HG03175 (cell line): ENCODE data around the gene PDGFD.

ENCODE experiments used
- ATAC-seq: cut with Tn5 transposase; IDR thresholded peaks from one replicate; pipeline ENCODE4 v1.9.1; 2021; ENCODE audit warnings: mild to moderate bottlenecking, moderate library complexity; ENCODE audit not compliant: unreplicated experiment

Gene PDGFD

GRCh38 chr11:103927535-103927934, 236.4 kb downstream of the PDGFD start:
- ATAC-seq = no peak

- ATAC-seq = no peak
These were observed 237.0 kb downstream of the PDGFD start for GRCh38 chr11:103926990-103927389.

DNA sequence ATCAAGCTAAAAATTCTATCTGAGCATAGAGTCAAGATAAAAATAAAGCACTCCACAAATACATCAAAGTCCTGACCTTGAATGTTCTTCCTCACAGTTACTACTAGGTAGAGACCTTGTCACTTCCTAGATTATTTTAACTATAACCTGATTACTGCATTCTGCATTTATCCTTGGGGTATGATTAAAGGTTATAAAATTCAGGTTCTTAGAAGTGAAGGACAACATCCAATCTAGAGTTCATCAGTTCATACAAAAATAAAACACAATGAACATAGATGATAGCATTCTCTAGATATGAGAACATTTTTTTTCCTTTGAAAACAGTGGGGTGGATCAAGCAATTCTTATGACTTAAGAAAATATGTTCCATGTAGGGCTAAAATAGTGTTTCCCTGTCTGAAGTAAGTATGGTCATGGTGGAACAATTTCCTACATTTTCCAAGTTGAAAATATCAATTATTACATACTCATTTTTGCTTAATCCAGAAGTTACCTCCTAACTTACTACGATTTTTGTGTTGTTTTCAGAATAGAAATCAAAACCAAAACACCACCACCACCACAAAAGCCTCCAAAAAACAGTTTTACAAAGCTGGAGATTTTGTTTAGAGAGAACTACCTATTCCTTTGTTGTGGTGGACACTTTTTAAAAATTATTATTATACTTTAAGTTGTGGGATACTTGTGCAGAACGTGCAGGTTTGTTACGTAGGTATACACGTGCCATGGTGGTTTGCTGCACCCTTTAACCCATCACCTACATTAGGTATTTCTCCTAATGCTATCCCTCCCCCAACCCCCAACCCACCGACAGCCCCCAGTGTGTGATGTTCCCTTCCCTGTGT, 239.6 kb downstream of the PDGFD start:
- ATAC-seq = no peak

DNA sequence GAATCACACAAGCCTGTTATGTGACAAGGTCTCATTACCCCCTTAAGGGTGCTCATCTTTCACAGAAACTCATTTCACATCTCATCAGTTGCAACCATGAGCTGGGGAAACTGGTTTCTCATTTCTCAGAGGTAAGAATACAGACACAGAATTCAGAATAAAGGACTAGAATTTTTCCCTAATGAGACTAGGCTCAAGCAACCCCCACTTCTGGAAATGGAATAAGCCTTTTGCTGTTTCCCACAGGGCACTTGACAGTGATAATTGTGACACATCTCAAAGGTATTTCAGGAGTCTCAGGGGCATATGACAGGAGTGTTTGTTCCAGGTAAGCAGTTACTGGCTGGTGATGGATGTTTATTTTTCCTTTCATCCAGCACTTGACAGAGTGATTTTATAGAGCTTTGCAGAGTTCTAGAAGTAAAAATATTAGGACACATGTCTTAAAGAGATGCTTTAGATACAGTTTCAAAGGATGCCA, 240.5 kb downstream of the PDGFD start:
- ATAC-seq = no peak

- no peak for ATAC-seq
These were observed 243.0 kb downstream of the PDGFD start for GRCh38 chr11:103920933-103921332.

DNA sequence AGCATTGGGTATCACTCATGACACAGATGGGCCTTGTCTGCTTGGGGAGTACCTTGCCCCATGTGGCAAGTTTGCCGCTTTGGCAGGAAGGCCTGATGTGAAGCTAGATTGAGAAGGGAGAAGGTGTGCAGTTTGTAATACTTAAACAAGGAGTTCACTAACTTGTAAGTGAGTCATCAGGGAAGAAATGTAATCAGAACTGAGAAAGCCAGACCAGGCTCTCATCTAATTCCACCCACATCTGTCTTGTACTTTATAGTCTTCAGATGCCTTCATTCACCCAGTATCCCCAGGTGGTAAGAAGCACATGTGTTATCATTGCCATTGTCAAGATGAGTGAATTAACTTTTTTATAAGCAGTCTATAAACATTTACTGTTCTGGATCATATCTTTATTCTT, 243.5 kb downstream of the PDGFD start:
- ATAC-seq = peak; percentile 58

DNA sequence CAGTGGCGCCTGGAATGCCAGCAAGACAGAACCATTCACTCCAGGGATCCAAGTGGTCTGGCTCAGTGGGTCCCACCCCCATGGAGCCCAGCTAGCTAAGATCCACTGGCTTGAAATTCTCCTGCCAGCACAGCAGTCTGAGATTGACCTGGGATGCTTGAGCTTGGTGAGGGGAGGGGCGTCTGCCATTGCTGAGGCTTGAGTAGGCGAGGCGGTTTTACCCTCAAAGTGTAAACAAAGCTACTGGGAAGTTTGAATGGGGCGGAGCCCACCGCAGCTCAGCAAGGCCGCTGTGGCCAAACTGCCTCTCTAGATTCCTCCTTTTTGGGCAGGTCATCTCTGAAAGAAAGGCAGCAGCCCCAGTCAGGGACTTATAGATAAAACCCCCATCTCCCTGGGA, 253.2 kb downstream of the PDGFD start:
- ATAC-seq = no peak

DNA sequence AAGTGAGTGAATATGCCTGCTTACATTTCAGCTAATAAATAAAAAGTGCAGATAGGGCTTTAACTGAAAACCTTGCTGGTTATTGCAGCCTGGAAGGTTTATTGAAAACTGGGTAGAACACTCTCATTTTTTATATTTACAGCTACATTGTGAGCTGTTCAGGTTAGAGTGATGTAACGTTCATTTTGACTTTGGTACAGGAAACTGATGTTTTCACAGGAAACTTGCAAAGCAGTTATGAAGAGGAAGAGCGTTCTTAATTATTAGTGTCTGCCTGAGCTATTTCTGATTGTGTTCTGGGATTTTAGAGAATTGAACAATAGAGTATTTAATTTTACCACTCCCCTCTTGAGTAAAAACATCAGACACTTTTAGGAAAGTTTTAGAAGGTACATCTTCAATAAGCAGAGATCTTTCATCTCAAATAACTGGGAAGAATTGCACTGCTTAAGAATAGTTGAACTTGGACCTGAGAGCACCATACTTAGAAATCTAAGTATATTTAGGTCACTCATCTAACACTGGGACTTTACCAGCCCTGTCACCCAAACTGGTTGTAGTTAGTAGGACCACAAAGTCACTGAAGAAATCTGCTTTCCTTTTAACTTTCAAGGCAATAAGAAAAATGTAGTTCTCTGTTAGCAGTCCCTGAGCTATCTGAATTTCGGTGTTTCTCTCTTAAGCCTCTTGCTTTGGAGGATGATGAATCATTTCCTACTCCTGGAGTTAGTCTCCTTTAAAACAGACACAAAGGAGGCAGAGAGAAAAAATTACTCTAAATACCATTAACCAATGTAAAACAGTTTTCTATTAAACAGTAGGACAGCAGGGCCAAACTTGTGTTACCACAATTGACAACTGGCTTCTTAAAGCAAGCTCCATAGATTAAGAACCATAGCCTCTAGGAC, 256.1 kb downstream of the PDGFD start:
- ATAC-seq = no peak

DNA sequence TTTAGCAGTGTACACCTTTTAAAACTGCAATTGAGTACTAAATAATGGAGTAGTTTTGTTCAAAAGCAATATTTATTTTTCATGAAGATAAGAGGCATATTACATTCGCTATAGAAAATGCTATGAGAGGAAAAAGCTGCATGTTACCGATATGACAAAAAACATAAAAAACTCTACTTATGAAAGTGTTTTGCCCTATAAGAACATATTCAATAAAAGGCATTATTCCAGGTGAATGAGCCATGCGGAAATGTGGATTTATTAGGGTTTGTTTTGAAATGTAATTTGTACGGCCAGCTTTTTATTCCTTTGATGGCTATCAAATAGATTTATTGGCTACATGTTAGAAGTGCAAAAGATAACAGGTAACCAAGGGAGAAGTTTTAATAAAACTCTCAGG, 256.8 kb downstream of the PDGFD start:
- ATAC-seq = no peak

DNA sequence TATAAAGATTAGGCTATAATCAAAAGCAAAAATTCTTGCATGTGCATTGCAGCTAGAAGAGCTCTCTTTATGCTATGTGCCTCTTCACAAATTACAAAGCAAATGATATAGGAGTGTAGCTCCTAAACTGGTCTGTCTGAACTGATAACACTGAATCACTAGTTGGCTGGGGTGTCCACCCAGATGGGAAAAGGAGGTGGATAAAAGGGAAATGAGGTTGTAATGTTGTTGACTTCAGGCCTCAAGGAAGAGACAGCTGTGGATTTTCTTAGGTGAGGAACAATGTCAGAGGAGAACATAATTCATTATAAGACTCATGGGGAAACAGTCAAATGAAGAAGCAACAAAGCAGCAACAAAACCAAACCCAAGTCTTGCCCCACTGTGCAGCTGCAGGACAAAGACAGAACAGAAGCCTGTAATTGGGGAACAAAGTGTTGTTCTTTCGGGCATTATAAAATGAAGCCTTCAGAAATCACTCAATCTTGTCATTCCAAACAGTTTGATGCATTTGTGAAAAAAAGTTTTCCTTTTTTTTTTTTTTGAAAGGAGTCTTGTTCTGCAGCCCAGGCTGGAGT, 257.6 kb downstream of the PDGFD start:
- ATAC-seq = no peak

DNA sequence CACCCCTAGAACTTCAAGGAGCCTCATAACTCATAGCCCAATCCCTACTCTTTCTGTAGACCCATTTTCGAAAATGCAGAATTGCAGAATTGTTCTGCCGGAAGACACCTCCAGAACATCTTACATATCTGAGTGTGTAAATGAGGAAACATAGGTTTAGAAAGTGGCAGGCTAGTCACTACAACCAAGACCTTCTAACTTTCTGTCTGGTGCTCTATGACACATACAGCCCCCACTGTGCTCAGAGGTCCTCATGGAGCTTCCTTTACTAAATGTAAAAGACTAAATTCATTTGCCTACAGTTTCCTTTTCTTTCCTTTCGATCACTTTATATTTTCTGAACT, 259.7 kb downstream of the PDGFD start:
- peak; percentile 82 for ATAC-seq

DNA sequence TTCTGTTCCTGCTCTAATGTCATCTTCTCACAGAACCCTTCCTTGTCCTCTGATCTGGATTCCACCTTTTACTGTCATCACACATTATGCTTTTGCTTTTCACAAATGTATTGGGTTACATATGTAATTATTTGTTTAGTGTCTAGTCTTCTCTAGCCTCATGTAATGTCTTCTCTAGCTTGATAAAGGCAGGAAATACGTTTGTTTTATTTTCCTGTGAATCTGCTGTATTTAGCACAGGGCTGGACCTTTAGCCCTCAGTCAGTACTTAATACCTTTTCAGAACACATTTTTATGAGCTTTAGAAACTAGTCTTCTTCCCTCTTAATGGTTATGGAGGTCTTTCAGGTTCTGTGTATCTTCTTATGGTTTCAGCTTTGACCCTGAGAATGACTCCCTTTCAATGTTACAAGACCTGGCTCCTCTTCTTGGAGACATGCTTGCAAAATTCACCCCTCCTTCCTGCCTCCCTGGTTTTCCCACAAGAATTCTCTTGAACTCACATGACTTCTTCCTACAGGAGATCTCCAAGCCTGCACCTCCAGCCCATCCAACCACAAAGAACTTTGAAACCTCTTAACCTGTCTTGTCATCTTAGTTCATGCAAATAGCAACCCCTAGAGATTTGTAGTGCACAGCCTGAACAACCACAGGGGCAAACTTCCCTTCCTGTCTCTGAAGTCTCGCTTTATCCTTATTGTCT, 260.2 kb downstream of the PDGFD start:
- peak; percentile 85 for ATAC-seq

DNA sequence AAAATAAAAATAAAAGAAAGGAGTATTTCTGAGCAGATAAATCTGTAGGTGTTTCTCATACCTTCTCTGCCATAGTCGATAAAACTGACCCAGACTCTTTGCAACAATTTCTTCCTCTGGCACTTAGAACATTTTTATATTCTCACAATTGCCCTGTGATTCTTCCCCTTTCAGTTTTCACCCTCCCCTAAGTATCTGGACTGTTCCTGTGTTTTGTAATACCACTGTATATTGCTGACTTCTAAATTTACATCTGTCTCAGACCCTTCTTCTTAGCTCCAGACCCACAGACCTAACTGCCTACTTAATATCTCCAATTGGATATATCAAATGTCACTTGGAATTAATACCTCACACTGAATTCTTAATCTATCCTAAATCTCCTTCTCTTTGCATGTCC, 261.0 kb downstream of the PDGFD start:
- ATAC-seq = no peak

GRCh38 chr11:103901656-103902055, 262.3 kb downstream of the PDGFD start:
- ATAC-seq = no peak

- peak; percentile 73 for ATAC-seq
These were observed 265.2 kb downstream of the PDGFD start for GRCh38 chr11:103898577-103899336.

DNA sequence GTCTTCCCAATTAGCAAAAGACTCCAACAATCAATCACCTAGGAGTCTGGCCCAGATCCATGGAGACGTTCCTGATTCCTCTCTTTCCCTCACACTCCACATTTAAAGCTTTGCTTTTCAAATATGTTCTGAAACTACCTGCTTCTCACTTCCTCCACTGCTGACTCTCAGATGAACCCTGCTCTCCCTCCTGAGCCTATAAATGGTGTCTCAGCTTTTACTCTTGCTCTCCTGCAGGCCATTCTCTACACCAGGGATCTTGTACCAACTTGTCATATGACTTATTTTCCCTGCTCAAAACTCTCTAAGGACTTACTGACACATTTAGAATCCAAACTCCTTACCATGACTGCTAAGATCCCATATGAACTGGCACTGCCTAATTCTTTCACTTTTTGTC, 265.9 kb downstream of the PDGFD start:
- ATAC-seq = peak; percentile 57

DNA sequence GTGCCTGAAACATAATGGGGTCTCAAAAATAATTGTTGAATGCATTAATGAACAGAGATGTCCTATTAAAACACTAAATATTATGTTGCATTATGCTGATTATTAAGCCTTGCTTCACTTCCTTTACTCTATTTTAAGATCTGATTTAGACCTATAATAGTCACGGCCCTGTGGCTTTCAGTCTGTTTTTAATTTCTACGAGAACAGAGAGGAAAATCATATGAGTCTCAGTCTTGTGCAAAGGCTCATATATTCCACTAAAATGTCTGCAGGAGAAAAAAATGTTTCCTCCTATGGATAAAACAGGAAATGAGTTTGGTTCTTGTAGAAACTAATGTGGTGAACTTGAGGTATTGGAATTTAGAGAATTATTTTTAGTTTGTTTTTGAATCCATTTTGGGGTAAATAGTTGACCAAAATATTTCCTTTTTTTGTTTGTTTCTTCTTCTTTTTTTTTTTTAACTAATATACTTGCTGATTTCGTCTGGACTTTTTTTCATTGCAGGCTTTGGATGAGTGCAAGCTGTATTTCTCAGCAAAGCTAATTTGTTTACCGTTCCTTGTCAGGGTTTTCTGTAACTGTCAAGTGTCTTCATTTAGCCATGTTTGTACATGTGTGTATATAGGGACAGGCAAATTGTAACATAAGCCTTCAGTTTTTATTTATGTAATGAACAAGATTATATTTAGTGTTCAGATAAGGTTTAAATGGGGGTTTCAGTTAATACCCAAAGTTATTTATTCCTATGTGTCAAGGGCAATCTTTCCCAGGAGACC, 266.6 kb downstream of the PDGFD start:
- ATAC-seq = no peak

- ATAC-seq = no peak
These were observed 268.8 kb downstream of the PDGFD start for GRCh38 chr11:103895106-103895505.

GRCh38 chr11:103894673-103895072, 269.3 kb downstream of the PDGFD start:
- no peak for ATAC-seq
